Measurements from ENCODE around the gene UBE2V1. TPM values are rescaled to one million over a fixed set of nuclear protein-coding genes. Genes with fewer than 3 reads are reported as not detected.

UBE2V1 gene
- total and polyA plus RNA-seq, 12 donors, result 57.4 to 242 (median 79.4) TPM

DNA sequence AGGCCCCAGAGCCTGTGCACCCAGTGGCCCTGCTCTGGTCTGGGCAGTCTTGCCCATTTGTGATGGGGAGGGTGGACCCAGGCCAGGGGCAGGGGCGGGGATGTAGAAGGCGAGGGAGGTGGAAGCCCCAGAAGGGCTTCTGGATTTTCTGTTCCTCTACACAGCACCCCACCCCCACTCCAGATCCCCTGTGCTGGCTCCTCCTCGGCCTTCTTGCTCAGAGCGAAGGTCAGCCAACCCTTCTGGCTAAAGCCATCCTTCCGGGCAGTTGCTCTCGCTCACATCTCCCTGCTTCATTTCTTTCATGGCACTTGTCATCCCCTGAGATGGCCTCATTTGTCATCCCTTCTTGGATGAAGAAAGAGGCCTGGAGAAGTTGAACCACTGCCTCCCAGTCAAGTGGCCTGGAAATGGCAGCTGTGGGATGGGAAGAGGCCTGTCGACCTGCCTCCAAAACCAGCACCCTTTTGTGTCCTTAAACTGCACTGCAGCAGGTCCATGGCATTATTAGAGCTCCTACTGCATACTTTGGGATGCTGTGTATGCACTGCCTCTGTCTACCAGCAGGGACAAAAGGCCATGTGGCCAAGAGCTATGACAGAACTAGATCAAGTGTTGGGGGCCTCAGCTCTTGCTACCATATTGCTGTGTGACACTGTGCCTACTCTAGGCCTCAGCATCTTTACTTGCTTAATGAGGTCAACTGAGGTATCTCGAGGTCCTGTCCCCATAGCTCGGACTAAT, 20.7 kb upstream of the UBE2V1 start:
- peak in 4 of 6 experiments; percentile 19 to 31 (median 29) for TF ChIP-seq CTCF (IDR thresholded peaks at IDR 0.05)
- TF ChIP-seq POLR2A (IDR thresholded peaks at IDR 0.05), result no peak
- Histone ChIP-seq H3K36me3 (replicated peaks in 1 of 2) (peaks cover 0 to 21% of the 10 kb centered on the region in 2 donors), H3K27me3 (no peaks in the 10 kb centered on the region), H3K4me3 (no peak overlapping the region), H3K4me1 (replicated peaks in 1 of 2) (peaks cover 31 to 54% of the 10 kb centered on the region in 2 donors), H3K27ac (peak overlapping the region in 4 of 5 donors; percentile 23 to 69 (median 28)), H3K9me3 (replicated peaks in 1 of 3) (no peaks in the 10 kb centered on the region)
- WGBS, 4 donors, result 38 to 70% (median 59%) methylated on average over 7 to 9 of the region's 9 CpGs
- peak; percentile 69 to 86 (median 82) for DNase-seq
- intact Hi-C loops (cut with DNase I), result no loop called here

GRCh38 chr20:50133041-50133440, 20.1 kb upstream of the UBE2V1 start:
- Histone ChIP-seq H3K36me3 (replicated peaks in 1 of 2) (peaks cover 0 to 27% of the 10 kb centered on the region in 2 donors), H3K27ac (peak overlapping the region in 3 of 5 donors; percentile 23 to 69 (median 28)), H3K9me3 (replicated peaks in 1 of 3) (no peaks in the 10 kb centered on the region), H3K27me3 (no peaks in the 10 kb centered on the region), H3K4me3 (no peak overlapping the region), H3K4me1 (replicated peaks in 1 of 2) (peaks cover 25 to 48% of the 10 kb centered on the region in 2 donors)
- DNase-seq, result peak in 2 of 7 donors; percentile 54 to 63
- TF ChIP-seq POLR2A (IDR thresholded peaks at IDR 0.05), result no peak
- intact Hi-C loops (cut with DNase I), result no loop called here
- 41 to 75% (median 57%) methylated on average over 4 to 6 of the region's 6 CpGs for WGBS, 4 donors

GRCh38 chr20:50130995-50131394, 18.0 kb upstream of the UBE2V1 start:
- Histone ChIP-seq H3K36me3 (replicated peaks in 1 of 2) (peaks cover 0 to 40% of the 10 kb centered on the region in 2 donors), H3K27ac (peak overlapping the region in 2 of 5 donors; percentile 1 to 4), H3K4me1 (replicated peaks in 1 of 2) (peaks cover 21 to 40% of the 10 kb centered on the region in 2 donors), H3K9me3 (replicated peaks in 1 of 3) (no peaks in the 10 kb centered on the region), H3K27me3 (no peaks in the 10 kb centered on the region), H3K4me3 (no peak overlapping the region)
- TF ChIP-seq POLR2A (IDR thresholded peaks at IDR 0.05) (no peak), CTCF (IDR thresholded peaks at IDR 0.05) (no peak)
- intact Hi-C loops (cut with DNase I), result no loop called here
- DNase-seq, result peak in 4 of 7 donors; percentile 49 to 67 (median 57)
- WGBS, 4 donors, result 56 to 78% (median 66%) methylated on average over 3 to 4 of the region's 4 CpGs

DNA sequence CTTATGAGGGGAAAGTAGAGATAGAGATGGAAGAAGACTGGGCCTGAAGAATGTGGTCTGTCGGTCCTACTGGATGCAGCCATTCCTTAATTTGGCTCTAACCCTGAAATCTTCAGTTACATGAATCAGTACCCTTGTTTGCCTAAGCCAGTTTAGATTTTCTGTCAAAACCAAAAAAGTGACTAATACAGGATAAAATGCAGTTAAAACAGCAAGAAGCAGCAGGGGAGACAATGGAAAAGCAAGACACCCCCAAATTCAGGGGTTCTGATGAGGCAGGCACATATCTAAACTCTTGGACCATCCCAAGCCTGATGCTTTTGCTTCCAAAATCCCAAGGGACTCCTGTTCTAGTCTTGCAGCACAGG, 17.4 kb upstream of the UBE2V1 start:
- TF ChIP-seq CTCF (IDR thresholded peaks at IDR 0.05), result no peak
- no peak for TF ChIP-seq POLR2A (IDR thresholded peaks at IDR 0.05)
- H3K4me3 ChIP-seq, result no peak overlapping the region
- 48 to 100% (median 83%) methylated on average over 1 of the region's 1 CpG for WGBS, 4 donors
- peak overlapping the region in 2 of 5 donors; percentile 1 to 4 for H3K27ac ChIP-seq
- H3K27me3 ChIP-seq, result no peaks in the 10 kb centered on the region
- no peak for DNase-seq
- intact Hi-C loops (cut with DNase I), result no loop called here
- H3K36me3 ChIP-seq (replicated peaks in 1 of 2), result peaks cover 0 to 43% of the 10 kb centered on the region in 2 donors
- no peaks in the 10 kb centered on the region for H3K9me3 ChIP-seq (replicated peaks in 1 of 3)
- H3K4me1 ChIP-seq (replicated peaks in 1 of 2), result peaks cover 21 to 36% of the 10 kb centered on the region in 2 donors

Data from adrenal gland (tissue), 12 donors.